DND-41 (cell line): ENCODE results near the gene TYMS.

Source experiments
- CTCF ChIP-seq: IDR thresholded peaks from 2 replicates; pipeline ENCODE4 v1.5.1; 2012; ENCODE audit warnings: borderline replicate concordance, low read length, moderate library complexity, mild to moderate bottlenecking; ENCODE audit not compliant: poor library complexity, severe bottlenecking; ENCODE audit errors: extremely low read depth
- EZH2 ChIP-seq: IDR thresholded peaks from 3 replicates; pipeline ENCODE4 v1.6.1; 2012; ENCODE audit warnings: borderline replicate concordance, low read depth, mild to moderate bottlenecking, moderate library complexity, low read length, inconsistent platforms; ENCODE audit not compliant: severe bottlenecking

- no peak for TF ChIP-seq EZH2
- no peak for TF ChIP-seq CTCF
Observed at GRCh38 chr18:717003-717402, 59.5 kb downstream of the TYMS start.
